ENCODE results near the gene LRRC25. TPM values are rescaled to one million over a fixed set of nuclear protein-coding genes. Genes with fewer than 3 reads are reported as not detected.
"Not testable (repeated sequence)": the region's sequence is repeated elsewhere in the genome, so short reads cannot be mapped to it uniquely, and the experiment has no call there.

LRRC25 gene
- total and polyA plus RNA-seq, 7 donors, result 2.2 to 13.3 (median 8.4) TPM

DNA sequence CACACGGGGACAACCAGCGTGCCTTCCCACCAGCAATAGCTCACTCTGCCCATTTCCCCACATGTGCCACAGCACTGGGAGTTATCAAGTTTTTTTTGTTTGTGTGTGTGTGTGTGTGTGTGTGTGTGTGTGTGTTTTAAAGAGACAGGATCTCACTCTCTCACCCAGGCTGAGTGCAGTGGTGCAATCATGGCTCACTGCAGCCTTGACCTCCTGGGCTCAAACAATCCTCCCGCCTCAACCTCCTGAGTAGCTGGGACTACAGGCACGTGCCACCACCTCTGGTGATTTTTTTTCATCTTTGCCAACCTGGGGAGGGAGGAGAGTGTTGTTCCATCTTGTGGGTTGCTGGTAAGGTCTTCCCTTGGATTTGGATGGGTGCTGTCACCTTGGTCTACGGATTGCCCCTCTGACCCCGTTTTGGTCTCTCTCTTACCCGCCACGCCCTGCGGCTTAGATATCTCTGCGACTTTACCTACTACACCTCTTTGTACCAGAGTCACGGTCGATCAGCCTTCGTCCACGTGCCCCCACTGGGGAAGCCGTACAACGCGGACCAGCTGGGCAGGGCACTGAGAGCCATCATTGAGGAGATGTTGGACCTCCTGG lies 34.4 kb downstream of the LRRC25 start:
- DNase-seq, result no peak
- Histone ChIP-seq H3K4me1 (peaks cover 0 to 16% (median 13%) of the 10 kb centered on the region in 4 donors), H3K9me3 (no peaks in the 10 kb centered on the region), H3K4me3 (no peak overlapping the region), H3K27ac (no peak overlapping the region), H3K36me3 (peaks cover 0 to 52% (median 0%) of the 10 kb centered on the region in 4 donors), H3K27me3 (no peaks in the 10 kb centered on the region)
- TF ChIP-seq POLR2AphosphoS5 (IDR thresholded peaks at IDR 0.05), result no peak
- WGBS, 2 donors, result 77 to 91% methylated on average over 17 of the region's 17 CpGs
- intact Hi-C loops (cut with DNase I), result no loop called here

DNA sequence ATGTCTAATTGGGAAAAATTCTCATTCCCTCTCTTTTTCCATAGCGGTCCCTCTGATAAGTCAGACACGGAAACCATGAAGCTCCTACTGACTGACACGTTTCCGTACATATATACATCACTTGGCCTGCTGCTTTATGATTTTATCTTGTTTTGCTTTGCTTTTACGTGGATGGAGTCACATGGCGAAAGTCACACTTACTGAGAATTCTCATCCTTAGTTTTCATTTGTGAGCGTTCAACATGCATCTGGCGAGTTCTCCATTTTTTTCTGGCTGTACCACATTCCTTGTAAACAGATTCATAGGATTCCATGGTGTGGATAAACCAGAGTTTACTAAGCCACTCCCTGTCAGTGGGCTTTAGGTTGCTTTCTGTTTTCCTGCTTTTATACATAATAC lies 35.8 kb downstream of the LRRC25 start:
- TF ChIP-seq, protein P1, sequence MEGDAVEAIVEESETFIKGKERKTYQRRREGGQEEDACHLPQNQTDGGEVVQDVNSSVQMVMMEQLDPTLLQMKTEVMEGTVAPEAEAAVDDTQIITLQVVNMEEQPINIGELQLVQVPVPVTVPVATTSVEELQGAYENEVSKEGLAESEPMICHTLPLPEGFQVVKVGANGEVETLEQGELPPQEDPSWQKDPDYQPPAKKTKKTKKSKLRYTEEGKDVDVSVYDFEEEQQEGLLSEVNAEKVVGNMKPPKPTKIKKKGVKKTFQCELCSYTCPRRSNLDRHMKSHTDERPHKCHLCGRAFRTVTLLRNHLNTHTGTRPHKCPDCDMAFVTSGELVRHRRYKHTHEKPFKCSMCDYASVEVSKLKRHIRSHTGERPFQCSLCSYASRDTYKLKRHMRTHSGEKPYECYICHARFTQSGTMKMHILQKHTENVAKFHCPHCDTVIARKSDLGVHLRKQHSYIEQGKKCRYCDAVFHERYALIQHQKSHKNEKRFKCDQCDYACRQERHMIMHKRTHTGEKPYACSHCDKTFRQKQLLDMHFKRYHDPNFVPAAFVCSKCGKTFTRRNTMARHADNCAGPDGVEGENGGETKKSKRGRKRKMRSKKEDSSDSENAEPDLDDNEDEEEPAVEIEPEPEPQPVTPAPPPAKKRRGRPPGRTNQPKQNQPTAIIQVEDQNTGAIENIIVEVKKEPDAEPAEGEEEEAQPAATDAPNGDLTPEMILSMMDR (IDR thresholded peaks at IDR 0.05), result no peak
- no peak for TF ChIP-seq POLR2A (IDR thresholded peaks at IDR 0.05)
- no peak for TF ChIP-seq POLR2AphosphoS5 (IDR thresholded peaks at IDR 0.05)
- TF ChIP-seq EP300 (IDR thresholded peaks at IDR 0.05), result no peak
- H3K4me3 ChIP-seq, result no peak overlapping the region
- no peak overlapping the region for H3K27ac ChIP-seq
- no peaks in the 10 kb centered on the region for H3K27me3 ChIP-seq
- 94 to 95% methylated on average over 8 of the region's 8 CpGs for WGBS, 2 donors
- peaks cover 0 to 66% (median 11%) of the 10 kb centered on the region in 4 donors for H3K36me3 ChIP-seq
- DNase-seq, result no peak
- intact Hi-C loops (cut with DNase I), result no loop called here
- peaks cover 0 to 16% (median 13%) of the 10 kb centered on the region in 4 donors for H3K4me1 ChIP-seq
- H3K9me3 ChIP-seq, result no peaks in the 10 kb centered on the region

DNA sequence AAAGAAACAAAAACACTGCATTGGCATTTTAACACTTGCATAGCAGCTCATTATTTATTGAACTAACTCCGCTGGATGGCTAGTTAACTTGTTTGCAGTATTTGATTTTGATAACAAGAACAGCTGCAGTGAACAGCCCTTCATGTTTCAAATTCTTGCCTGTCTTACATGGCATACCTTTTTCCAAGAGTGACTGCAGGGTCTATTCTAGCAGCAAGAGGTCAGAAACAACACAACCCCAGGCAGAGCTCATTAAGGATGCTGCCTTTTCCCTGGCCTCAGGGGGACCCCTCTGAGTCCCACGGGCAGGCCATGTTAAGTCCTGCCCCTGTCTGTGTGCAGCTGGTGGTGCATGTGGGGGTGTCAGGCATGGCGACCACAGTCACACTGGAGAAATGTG lies 40.4 kb downstream of the LRRC25 start:
- intact Hi-C loops (cut with DNase I), result no loop called here

DNA sequence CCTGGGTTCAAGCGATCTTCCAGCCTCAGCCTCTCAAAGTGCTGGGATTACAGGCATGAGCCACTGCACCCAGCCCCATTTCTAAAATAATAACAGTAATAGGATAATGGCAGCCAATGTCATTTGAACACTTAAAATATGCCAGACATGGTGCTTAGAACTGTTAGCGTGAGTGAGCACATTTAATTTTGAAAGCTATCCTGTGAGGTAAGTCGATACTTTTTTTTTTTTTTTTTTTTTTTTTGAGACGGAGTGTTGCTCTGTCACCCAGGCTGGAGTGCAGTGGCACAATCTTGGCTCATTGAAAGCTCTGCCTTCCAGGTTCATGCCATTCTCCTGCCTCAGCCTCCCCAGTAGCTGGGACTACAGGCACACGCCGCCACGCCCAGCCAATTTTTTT lies 42.7 kb downstream of the LRRC25 start:
- H3K27ac ChIP-seq; H3K4me3 ChIP-seq; H3K27me3 ChIP-seq; H3K9me3 ChIP-seq; intact Hi-C loops (cut with DNase I); DNase-seq; H3K4me1 ChIP-seq: not testable (repeated sequence)
- peaks cover 0 to 48% (median 16%) of the 10 kb centered on the region in 4 donors for H3K36me3 ChIP-seq
- 93 to 98% methylated on average over 7 of the region's 7 CpGs for WGBS, 2 donors

More for the DNA sequence above, 40.4 kb downstream of the LRRC25 start:
- H3K36me3 ChIP-seq, result peaks cover 0 to 60% (median 16%) of the 10 kb centered on the region in 4 donors
- TF ChIP-seq POLR2AphosphoS5 (IDR thresholded peaks at IDR 0.05), result no peak
- TF ChIP-seq POLR2A (IDR thresholded peaks at IDR 0.05), result no peak
- TF ChIP-seq, protein P1 (IDR thresholded peaks at IDR 0.05), result no peak
- no peak for TF ChIP-seq EP300 (IDR thresholded peaks at IDR 0.05)
- no peaks in the 10 kb centered on the region for H3K4me1 ChIP-seq
- H3K4me3 ChIP-seq, result no peak overlapping the region
- no peak overlapping the region for H3K27ac ChIP-seq
- no peaks in the 10 kb centered on the region for H3K27me3 ChIP-seq
- 82 to 92% methylated on average over 3 of the region's 3 CpGs for WGBS, 2 donors
- no peak for DNase-seq
- no peaks in the 10 kb centered on the region for H3K9me3 ChIP-seq

DNA sequence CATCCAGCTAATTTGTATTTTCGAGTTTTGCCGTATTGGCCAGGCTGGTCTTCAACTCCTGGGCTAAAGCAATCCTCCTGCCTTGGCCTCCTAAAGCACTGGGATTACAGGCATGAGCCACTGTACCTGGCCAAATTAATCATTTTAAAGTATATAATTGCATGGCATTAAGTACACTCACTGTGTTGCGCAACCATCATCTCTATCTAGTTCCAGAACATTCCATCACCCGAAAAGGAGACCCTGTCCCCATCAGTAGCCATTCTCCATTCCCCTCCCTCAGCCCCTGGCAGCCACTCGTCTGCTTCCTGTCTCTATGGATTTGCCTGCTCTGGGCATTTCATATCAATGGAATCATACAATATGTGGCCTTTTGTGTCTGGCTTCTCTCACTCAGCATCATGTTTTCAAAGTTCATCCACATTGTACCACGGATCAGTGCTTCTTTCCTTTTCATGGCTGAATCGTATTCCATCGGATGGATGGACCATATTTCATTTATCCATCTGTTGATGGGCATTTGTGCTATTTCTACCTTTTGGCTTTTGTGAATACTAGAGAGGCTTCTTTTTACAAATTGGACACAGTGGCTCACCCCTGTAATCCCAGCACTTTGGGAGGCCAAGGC lies 43.9 kb downstream of the LRRC25 start:
- Histone ChIP-seq H3K4me1 (no peaks in the 10 kb centered on the region), H3K4me3 (no peak overlapping the region), H3K27ac (no peak overlapping the region), H3K27me3 (no peaks in the 10 kb centered on the region), H3K36me3 (peaks cover 0 to 36% (median 16%) of the 10 kb centered on the region in 4 donors), H3K9me3 (no peaks in the 10 kb centered on the region)
- 95% methylated on average over 8 of the region's 8 CpGs for WGBS, 2 donors
- no peak for TF ChIP-seq EP300 (IDR thresholded peaks at IDR 0.05)
- TF ChIP-seq, protein P1 (IDR thresholded peaks at IDR 0.05), result no peak
- no peak for TF ChIP-seq POLR2A (IDR thresholded peaks at IDR 0.05)
- TF ChIP-seq POLR2AphosphoS5 (IDR thresholded peaks at IDR 0.05), result no peak
- DNase-seq, result no peak
- intact Hi-C loops (cut with DNase I), result no loop called here
